ENCODE measurements around the gene SEZ6.
"Not testable (repeated sequence)": the region's sequence is repeated elsewhere in the genome, so short reads cannot be mapped to it uniquely, and the experiment has no call there.

The SEZ6 gene

GRCh38 chr17:28951991-28952975 lies 53.5 kb downstream of the SEZ6 start:
- DNase-seq = peak; percentile 94

DNA sequence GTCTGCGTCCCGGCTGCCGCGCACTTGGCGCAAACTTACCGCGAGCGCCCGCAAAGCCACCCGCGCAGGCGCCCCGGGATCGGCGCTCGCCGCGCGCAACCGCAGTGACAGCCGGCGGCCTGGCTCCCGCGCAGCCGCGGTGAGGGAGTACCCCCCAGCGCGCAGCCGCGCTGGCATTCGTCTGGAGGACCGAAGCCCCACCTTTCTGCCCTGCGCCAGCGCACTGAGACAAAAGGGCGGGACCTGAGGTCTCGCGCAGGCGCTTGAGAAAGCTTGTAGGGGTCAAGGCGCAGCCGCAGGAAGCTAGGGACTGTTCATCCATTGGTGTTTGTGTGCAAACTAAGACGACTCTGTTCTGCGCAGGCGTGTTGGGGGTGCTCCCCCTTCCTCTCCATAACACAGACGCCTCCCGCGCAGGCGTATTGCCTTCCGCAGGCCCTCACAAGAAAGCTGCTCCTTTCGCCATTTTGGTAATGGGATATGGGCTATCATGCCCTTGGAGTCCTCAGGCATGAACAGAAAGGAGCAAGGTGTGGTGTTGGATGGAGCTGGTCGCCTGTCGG lies 54.3 kb downstream of the SEZ6 start, which contains the start of gene PHF12:
Gene PHF12 (minus strand): TSS at position 91 of the 563 bp plus-strand sequence. CDS start 558 bp downstream, outside the sequence.
- DNase-seq = peak; percentile 100

GRCh38 chr17:28950752-28951427 lies 54.9 kb downstream of the SEZ6 start:
- DNase-seq = no peak

DNA sequence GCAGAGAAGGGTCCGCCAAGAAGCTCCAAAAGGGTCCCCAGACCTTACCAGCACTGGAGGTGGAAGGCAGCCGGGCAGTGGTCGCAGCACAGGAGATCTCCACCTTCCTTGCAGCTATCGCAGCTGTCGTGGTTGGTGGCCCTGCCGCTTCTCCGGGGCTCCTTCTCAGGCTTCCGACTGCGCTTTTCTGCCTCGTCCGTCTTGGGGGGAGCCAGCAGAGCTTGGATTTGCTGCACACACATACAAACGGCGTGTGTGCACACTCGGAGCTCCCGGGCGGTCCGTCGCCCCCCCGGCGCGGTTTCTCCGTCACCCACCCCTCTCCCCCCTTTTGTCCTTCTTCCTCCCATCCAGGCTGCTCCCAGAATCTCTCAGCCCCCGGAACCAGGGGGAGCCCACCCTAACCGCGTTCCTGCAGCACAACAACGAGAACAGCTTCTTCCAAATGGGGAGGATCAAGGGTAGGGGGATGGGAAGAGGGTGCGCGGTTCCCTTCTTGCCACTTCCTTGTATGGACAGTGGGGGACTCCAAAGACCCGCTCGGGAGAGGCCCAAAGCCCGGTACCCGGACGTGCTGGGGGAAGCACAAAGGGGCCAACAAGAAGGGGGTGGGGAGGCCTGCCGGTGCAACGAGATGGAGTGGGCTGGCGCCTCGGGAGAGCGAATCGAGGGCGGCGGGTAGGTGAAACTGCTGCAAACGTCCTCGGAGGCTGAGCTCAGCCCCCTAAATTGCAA lies 55.6 kb downstream of the SEZ6 start:
- DNase-seq = peak; percentile 54

DNA sequence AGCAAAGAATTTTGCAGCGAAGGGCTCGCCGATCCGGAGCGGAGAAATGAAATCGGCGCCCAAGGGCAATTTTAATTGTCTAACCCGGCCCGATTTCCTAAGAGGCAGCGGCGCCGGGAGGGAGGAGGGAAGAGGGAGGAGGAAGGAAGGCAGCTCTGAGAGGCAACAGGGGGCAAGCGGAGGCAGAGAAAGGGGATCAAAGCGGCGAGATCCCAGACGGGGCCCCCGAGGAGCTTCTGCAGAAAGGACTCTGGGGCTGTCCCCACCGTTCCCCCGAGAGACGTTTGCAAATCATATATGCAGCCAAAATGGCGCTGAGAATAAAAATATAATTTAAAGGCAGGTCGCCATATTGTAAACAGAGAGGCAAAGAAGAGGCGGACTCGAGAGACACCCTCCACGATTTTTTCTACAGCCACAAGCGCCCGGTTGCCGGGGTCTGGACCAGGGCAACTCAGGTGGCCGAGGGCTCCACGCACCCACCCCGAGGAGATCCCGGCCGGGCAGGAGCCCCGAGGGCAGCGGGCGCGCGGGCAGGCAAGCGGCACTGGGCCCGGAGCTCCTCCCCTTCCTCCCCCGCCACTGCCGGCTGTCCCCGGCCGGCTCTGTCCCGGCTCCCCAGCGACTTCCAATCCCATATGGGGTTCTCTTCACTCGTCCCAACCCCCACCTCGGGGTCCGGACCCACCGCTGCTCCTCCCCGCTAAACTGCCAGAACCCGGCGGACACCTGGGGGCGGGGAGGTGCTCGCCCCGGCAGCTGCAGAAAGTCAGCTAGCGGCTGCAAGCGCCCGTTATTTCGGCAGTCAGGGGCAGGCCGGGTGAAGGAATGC lies 56.4 kb downstream of the SEZ6 start:
- peak; percentile 29 for DNase-seq

DNA sequence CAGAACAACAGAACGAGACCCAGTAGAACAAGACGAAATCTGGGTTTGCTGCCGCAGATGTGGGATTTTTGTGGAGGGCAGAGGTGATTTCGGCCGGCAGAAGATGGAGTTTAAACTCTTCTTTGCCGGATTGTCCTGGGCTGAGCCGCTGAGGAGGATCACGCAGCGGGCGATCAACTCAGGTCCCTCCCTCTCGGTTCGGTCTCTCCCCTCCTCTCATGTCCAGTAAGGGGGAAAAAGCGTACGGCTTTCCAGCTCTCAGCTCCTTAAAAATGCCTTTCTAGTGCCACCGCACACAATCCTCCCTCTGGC lies 57.0 kb downstream of the SEZ6 start:
- no peak for DNase-seq

DNA sequence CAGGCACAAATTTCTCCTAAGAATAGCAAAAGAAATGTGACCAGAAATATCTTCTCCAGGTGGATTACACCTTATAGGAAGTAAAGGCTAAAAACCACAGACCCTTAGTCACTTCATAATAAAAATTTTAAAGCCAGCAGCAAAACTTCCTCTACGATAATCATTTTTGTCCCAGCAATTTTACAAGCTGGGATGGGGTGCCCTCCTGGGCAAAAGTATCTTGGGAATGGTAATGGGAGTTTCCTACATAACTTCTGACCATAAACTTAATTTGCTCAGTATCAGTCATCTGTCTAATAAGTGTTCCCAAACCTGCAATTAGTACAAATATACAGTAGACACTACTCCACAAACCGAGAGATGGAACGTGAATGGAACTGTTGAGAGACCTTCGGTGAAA lies 57.5 kb downstream of the SEZ6 start:
- DNase-seq = no peak

DNA sequence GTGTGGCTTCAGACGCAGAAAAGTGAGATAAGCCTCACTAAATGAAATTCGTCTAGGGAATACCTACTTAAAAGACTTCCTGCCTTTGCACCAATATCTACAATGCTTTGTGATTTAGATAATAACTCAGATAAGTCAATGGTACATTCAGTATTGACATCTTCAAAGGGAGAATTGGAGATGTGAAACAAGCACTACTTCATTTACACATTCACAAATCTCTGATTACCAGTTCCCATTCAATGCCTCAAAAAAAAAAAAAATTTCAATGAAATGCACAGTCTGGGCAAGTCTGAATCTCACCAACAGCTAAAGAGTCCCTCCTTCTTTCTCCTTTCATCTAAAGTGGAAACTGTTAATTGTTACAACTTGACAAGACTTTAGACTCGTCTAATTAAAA lies 58.2 kb downstream of the SEZ6 start:
- DNase-seq = no peak

DNA sequence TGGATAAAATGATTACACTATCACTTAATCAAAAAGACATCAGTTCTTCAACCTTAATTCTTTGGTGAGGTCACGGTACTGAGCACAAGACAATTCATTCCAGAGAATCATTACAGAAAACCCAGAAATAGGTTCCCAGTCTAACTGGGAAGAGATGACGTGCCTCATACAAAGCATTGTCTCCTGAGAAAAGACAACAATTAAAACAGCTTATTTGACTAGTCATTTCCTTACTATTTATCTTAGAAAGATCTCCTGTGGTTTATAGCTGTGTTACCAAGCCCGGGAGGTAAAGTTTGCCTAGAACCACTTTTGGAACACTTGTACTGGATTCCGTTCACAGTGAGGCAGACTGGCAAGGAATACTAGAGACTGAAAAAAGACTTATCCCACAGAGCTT lies 59.6 kb downstream of the SEZ6 start:
- no peak for DNase-seq

- no peak for DNase-seq
Measured at GRCh38 chr17:28944862-28945741, 60.7 kb downstream of the SEZ6 start.

GRCh38 chr17:28944343-28944742 lies 61.5 kb downstream of the SEZ6 start:
- DNase-seq = no peak

DNA sequence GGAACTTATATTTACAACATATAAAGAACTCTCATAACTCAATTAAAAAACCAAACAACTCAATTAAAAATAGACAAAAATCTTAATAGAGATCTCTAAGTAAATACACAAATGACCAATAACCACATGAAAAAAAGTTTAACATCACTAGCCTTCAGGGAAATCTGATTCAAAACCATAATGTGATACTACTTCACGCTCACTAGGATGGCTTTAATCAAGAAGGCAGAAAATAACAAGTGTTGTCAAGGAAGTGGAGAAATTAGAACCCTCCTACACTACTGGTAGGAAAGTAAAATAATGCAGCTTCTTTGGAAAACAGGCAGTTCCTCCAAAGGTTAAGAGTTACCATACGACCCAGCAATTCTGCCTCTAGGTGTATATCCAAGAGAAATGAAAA lies 62.9 kb downstream of the SEZ6 start:
- no peak for DNase-seq

DNA sequence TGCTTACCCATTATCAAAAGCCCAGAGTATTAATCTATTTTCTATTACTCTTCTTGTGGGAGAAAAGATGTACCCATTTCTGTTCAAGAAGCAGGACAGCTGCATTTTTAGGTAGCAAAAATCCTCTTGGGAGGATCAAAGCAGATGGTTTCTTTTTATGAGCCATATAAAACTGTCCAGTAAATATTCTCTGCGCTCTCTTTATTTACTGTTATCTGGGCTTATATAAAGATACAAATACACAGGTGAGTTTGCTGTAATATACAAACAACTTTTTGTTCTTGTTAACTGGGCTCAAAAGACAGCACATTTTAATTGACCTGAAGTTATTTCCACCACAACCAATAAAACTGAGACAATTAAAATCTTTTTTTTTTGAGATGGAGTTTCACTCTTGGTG lies 64.6 kb downstream of the SEZ6 start:
- no peak for DNase-seq

GRCh38 chr17:28940675-28941074 lies 65.2 kb downstream of the SEZ6 start:
- DNase-seq = no peak

GRCh38 chr17:28940142-28940541 lies 65.7 kb downstream of the SEZ6 start:
- no peak for DNase-seq

- DNase-seq = no peak
Measured at GRCh38 chr17:28938552-28938951, 67.3 kb downstream of the SEZ6 start.

- no peak for DNase-seq
Measured at GRCh38 chr17:28937044-28937729, 68.6 kb downstream of the SEZ6 start.

DNA sequence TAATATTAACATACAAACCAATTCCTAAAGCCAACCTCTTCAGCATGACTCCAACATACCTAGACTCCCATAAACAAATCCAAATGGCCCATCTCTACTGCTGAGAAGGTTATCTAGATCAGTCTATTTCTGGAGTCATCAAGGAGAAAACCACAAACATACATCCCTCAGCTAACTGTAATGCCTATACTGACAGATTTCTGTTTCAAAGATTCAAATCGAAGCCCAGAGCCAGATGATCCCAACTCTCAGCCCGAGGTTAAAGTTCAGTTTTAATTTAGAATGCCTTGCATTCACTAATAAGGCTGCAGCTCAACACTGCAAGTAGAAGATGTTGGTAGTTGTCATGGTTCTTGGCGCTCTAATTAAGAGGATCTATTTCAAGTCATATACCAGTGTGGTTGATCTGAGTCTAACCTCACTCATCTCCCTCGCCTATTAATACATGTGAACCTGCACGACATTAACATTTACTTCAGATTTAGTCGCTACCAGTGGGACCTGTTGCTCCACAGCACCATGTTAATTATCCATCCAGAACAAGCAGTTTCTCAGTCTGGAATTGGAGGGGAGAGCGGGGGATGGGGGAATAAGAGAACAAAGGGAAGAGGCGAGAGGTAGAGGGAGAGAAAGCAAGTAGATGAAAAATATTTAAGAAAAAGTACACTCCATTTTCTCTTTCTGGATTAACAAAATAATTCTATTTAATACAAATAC lies 69.9 kb downstream of the SEZ6 start:
- no peak for DNase-seq

DNA sequence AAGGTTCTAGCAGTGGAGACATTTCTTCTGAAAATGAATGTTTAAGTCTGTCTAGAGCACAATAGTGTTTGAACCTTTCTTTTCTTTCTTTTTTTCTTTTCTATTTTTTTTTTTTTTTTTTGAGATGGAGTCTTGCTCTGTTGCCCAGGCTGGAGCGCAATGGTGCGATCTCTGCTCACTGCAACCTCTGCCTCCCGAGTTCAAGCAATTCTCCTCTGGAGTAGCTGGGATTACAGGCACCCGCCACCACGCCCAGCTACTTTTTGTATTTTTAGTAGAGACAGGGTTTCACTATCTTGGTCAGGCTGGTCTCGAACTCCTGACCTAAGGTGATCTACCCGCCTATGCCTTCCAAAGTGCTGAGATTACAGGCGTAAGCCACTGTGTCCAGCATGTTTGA lies 71.3 kb downstream of the SEZ6 start:
- not testable (repeated sequence) for DNase-seq

GRCh38 chr17:28929787-28930186 lies 76.0 kb downstream of the SEZ6 start:
- DNase-seq = no peak

Data from effector CD4-positive, alpha-beta T cell (primary cell).